Measurements from ENCODE around the gene RTKN. TPM values are rescaled to one million over a fixed set of nuclear protein-coding genes. Genes with fewer than 3 reads are reported as not detected.
A peak's percentile ranks its signal among the peaks of the same experiment; 100 is the strongest.
"Not testable (repeated sequence)": the region's sequence is repeated elsewhere in the genome, so short reads cannot be mapped to it uniquely, and the experiment has no call there.

Gene RTKN
- total and polyA plus RNA-seq, 7 experiments from 2014 or later = 0.26 to 1.5 (median 0.97) TPM; not detected in 2

GRCh38 chr2:74442483-74443297 is 953 bp upstream of the RTKN start:
- CTCF ChIA-PET = interaction anchor here (0.7 kb wide), 2 partner anchors 193 to 1118 kb away, joined by 3 to 5 read pairs; no protein-coding TSS in a partner anchor
- Mint-ChIP-seq H3K27ac (peak overlapping the region in 2 of 9 donors; percentile 51 to 72), H3K27me3 (peaks cover 19 to 62% (median 30%) of the 10 kb centered on the region in 5 donors), H3K4me3 (peak overlapping the region; percentile 59 to 86 (median 78)), H3K4me1 (peaks cover 0 to 20% (median 12%) of the 10 kb centered on the region in 7 donors)
- H3K9me3 Mint-ChIP-seq; DNase-seq; H3K4me3 ChIP-seq (ENCODE audit: low read length); H3K36me3 ChIP-seq (ENCODE audit: control insufficient read depth in 2 of 3, insufficient read depth in 3 of 3, low read length in 3 of 3); H3K4me1 ChIP-seq (ENCODE audit: control insufficient read depth in 2 of 2, insufficient read depth in 2 of 2, low read length in 2 of 2); H3K27ac ChIP-seq (ENCODE audit: low read depth, low read length); ATAC-seq; POLR2A ChIA-PET; H3K36me3 Mint-ChIP-seq; H3K9me3 ChIP-seq (ENCODE audit: control insufficient read depth in 2 of 3, low read length in 3 of 3): not testable (repeated sequence)
- intact Hi-C loops (cut with micrococcal nuclease) = loop anchor here in 1 of 2 donors (1.0 kb wide), 1 partner anchor 10 kb away; no protein-coding TSS in a partner anchor
- H3K27me3 ChIP-seq (ENCODE audit: control insufficient read depth in 2 of 2, insufficient read depth in 2 of 2, low read length in 2 of 2) = peaks cover 0 to 13% of the 10 kb centered on the region in 2 donors

- Histone ChIP-seq H3K4me1 (ENCODE audit: control insufficient read depth in 2 of 2, insufficient read depth in 2 of 2, low read length in 2 of 2) (peaks cover 0 to 8% of the 10 kb centered on the region in 2 donors), H3K9me3 (ENCODE audit: control insufficient read depth in 2 of 3, low read length in 3 of 3) (no peaks in the 10 kb centered on the region), H3K4me3 (ENCODE audit: low read length) (peak overlapping the region; percentile 30), H3K27me3 (ENCODE audit: control insufficient read depth in 2 of 2, insufficient read depth in 2 of 2, low read length in 2 of 2) (peaks cover 0 to 13% of the 10 kb centered on the region in 2 donors), H3K36me3 (ENCODE audit: control insufficient read depth in 2 of 3, insufficient read depth in 3 of 3, low read length in 3 of 3) (no peaks in the 10 kb centered on the region), H3K27ac (ENCODE audit: low read depth, low read length) (no peak overlapping the region)
- H3K9me3 Mint-ChIP-seq = peaks cover 0 to 1% (median 0%) of the 10 kb centered on the region in 11 donors
- H3K36me3 Mint-ChIP-seq = peaks cover 0 to 3% (median 0%) of the 10 kb centered on the region in 5 donors
- CTCF ChIA-PET = no interaction called here
- peak overlapping the region in 8 of 10 donors; percentile 27 to 83 (median 66) for H3K4me3 Mint-ChIP-seq
- intact Hi-C loops (cut with micrococcal nuclease) = loop anchor here (2.0 kb wide), 2 partner anchors 14 to 18 kb away; partner anchors contain the start of gene INO80B (in 1 of the 2)
- DNase-seq (no peak), ATAC-seq (peak; percentile 44)
- H3K27ac Mint-ChIP-seq = no peak overlapping the region
- H3K4me1 Mint-ChIP-seq = peaks cover 0 to 20% (median 12%) of the 10 kb centered on the region in 7 donors
- peaks cover 19 to 59% (median 30%) of the 10 kb centered on the region in 5 donors for H3K27me3 Mint-ChIP-seq
- POLR2A ChIA-PET = no interaction called here
Observed at GRCh38 chr2:74441170-74441689, 507 bp downstream of the RTKN start.

DNA sequence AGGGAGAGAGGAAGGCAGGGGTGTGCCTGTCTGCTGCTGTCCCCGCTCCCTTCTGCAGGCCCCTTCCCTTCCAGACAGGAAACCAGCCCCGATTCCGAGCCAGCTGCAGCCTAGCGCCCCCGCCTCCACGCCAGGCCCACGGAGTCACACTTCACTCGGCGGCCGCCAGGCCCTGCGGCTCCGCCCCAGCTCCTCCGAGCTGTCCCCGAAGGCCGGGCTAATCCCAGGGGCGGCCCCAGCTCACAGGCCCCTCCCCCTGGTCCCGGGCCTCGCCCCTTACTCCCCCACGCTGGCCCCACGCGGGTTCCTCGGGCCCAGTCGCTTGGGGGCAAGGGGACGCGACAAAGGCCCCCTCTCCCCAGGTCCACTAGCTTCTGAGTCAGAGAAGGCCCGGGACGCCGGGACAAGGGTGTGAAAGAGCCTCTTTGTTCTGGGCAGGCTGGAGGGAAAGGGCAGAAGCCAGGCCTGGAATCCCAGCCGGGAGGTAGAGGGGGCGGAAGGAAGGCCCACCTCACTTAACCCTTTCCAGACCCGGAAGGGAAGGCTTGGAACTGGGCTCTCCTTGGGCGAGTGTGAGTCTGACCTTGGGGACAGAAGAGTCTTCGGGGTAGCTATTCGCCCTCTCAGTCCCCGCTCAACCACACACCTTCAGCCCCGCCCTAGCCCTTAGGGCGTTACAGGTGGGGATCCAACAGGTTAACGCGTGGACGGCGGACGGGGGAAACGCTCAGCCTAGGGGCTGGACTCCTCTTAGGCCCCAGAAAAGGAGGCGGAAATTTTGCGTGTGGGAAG is 1.2 kb downstream of the RTKN start:
- ChIA-PET CTCF (no interaction called here), POLR2A (no interaction called here)
- H3K4me1 Mint-ChIP-seq = peaks cover 0 to 20% (median 12%) of the 10 kb centered on the region in 7 donors
- peak overlapping the region; percentile 34 to 83 (median 67) for H3K4me3 Mint-ChIP-seq
- peaks cover 0 to 8% of the 10 kb centered on the region in 2 donors for H3K4me1 ChIP-seq (ENCODE audit: control insufficient read depth in 2 of 2, insufficient read depth in 2 of 2, low read length in 2 of 2)
- DNase-seq (peak in 1 of 9 donors; percentile 61), ATAC-seq (peak; percentile 84)
- H3K9me3 ChIP-seq (ENCODE audit: control insufficient read depth in 2 of 3, low read length in 3 of 3) = no peaks in the 10 kb centered on the region
- intact Hi-C loops (cut with micrococcal nuclease) = loop anchor here (2.0 kb wide), 2 partner anchors 14 to 18 kb away; partner anchors contain the start of gene INO80B (in 1 of the 2)
- H3K36me3 ChIP-seq (ENCODE audit: control insufficient read depth in 2 of 3, insufficient read depth in 3 of 3, low read length in 3 of 3) = no peaks in the 10 kb centered on the region
- H3K4me3 ChIP-seq (ENCODE audit: low read length) = no peak overlapping the region
- no peak overlapping the region for H3K27ac Mint-ChIP-seq
- peaks cover 19 to 61% (median 30%) of the 10 kb centered on the region in 5 donors for H3K27me3 Mint-ChIP-seq
- peaks cover 0 to 1% (median 0%) of the 10 kb centered on the region in 11 donors for H3K9me3 Mint-ChIP-seq
- peaks cover 0 to 13% of the 10 kb centered on the region in 2 donors for H3K27me3 ChIP-seq (ENCODE audit: control insufficient read depth in 2 of 2, insufficient read depth in 2 of 2, low read length in 2 of 2)
- no peak overlapping the region for H3K27ac ChIP-seq (ENCODE audit: low read depth, low read length)
- peaks cover 0 to 3% (median 0%) of the 10 kb centered on the region in 5 donors for H3K36me3 Mint-ChIP-seq

- peaks cover 19 to 57% (median 29%) of the 10 kb centered on the region in 5 donors for H3K27me3 Mint-ChIP-seq
- intact Hi-C loops (cut with micrococcal nuclease) = loop anchor here (2.0 kb wide), 2 partner anchors 15 to 17 kb away; partner anchors contain the start of gene INO80B (in 1 of the 2)
- H3K27ac ChIP-seq (ENCODE audit: low read depth, low read length) = no peak overlapping the region
Observed at GRCh38 chr2:74439803-74440377, 1.8 kb downstream of the RTKN start.

DNA sequence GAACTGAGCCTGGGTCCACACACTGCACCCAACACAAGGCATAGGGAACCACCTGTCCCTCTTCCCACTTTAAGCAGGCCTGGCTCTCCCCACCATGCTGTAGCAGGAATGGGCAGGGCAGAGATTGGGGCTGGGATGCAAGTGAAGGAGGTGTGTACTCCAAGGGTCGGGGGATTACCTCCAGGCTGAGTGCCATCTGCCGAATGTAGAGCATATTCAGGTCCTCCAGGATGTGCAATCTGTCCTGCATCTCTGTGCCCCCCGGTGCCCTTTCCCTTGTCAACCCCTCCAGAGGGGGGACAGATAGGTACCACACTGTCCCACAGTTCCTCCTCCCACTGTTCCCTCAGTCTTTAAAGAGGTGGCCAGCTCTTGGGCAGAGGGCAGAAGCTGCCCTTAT is 2.4 kb downstream of the RTKN start:
- Histone ChIP-seq H3K27me3 (ENCODE audit: control insufficient read depth in 2 of 2, insufficient read depth in 2 of 2, low read length in 2 of 2) (peaks cover 0 to 13% of the 10 kb centered on the region in 2 donors), H3K36me3 (ENCODE audit: control insufficient read depth in 2 of 3, insufficient read depth in 3 of 3, low read length in 3 of 3) (no peaks in the 10 kb centered on the region), H3K4me3 (ENCODE audit: low read length) (no peak overlapping the region), H3K4me1 (ENCODE audit: control insufficient read depth in 2 of 2, insufficient read depth in 2 of 2, low read length in 2 of 2) (peaks cover 0 to 8% of the 10 kb centered on the region in 2 donors), H3K9me3 (ENCODE audit: control insufficient read depth in 2 of 3, low read length in 3 of 3) (no peaks in the 10 kb centered on the region), H3K27ac (ENCODE audit: low read depth, low read length) (no peak overlapping the region)
- Mint-ChIP-seq H3K36me3 (peaks cover 0 to 3% (median 0%) of the 10 kb centered on the region in 5 donors), H3K4me1 (peaks cover 0 to 20% (median 12%) of the 10 kb centered on the region in 7 donors), H3K27me3 (peaks cover 19 to 52% (median 26%) of the 10 kb centered on the region in 5 donors), H3K27ac (no peak overlapping the region), H3K9me3 (peaks cover 0 to 1% (median 0%) of the 10 kb centered on the region in 11 donors), H3K4me3 (peak overlapping the region in 2 of 10 donors; percentile 74 to 83)
- ATAC-seq (no peak), DNase-seq (no peak)
- POLR2A ChIA-PET = no interaction called here
- intact Hi-C loops (cut with micrococcal nuclease) = no loop called here
- CTCF ChIA-PET = no interaction called here

More at GRCh38 chr2:74439803-74440377, 1.8 kb downstream of the RTKN start:
- H3K27me3 ChIP-seq (ENCODE audit: control insufficient read depth in 2 of 2, insufficient read depth in 2 of 2, low read length in 2 of 2) = peaks cover 0 to 13% of the 10 kb centered on the region in 2 donors
- Mint-ChIP-seq H3K27ac (no peak overlapping the region), H3K9me3 (peaks cover 0 to 1% (median 0%) of the 10 kb centered on the region in 11 donors), H3K4me3 (peak overlapping the region in 8 of 10 donors; percentile 34 to 83 (median 64)), H3K4me1 (peaks cover 0 to 20% (median 12%) of the 10 kb centered on the region in 7 donors), H3K36me3 (peaks cover 0 to 3% (median 0%) of the 10 kb centered on the region in 5 donors)
- no peaks in the 10 kb centered on the region for H3K9me3 ChIP-seq (ENCODE audit: control insufficient read depth in 2 of 3, low read length in 3 of 3)
- ChIA-PET CTCF (no interaction called here), POLR2A (no interaction called here)
- peaks cover 0 to 8% of the 10 kb centered on the region in 2 donors for H3K4me1 ChIP-seq (ENCODE audit: control insufficient read depth in 2 of 2, insufficient read depth in 2 of 2, low read length in 2 of 2)
- ATAC-seq (no peak), DNase-seq (no peak)
- H3K4me3 ChIP-seq (ENCODE audit: low read length) = no peak overlapping the region
- no peaks in the 10 kb centered on the region for H3K36me3 ChIP-seq (ENCODE audit: control insufficient read depth in 2 of 3, insufficient read depth in 3 of 3, low read length in 3 of 3)

DNA sequence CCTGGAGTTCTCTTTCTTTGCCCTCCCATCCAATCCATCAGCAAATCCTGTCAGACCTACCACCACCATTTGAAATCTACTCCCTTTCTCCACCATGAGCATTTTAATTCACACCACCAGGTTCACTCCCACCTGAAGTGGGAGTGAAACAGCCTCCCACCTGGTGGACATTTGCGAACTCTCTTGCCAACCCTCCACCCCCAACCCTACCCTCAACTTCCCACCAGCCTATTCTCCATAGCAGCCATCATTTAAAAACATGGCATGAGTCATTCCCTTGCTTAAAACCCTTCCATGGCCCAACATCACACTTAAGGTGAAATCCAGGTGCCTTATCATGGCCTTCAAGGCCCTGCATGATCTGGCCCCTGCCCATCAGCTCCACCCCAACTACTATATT is 3.5 kb downstream of the RTKN start:
- H3K9me3 ChIP-seq (ENCODE audit: control insufficient read depth in 2 of 3, low read length in 3 of 3) = no peaks in the 10 kb centered on the region
- peak overlapping the region in 1 of 10 donors; percentile 4 for H3K4me3 Mint-ChIP-seq
- H3K27me3 ChIP-seq (ENCODE audit: control insufficient read depth in 2 of 2, insufficient read depth in 2 of 2, low read length in 2 of 2) = peaks cover 0 to 13% of the 10 kb centered on the region in 2 donors
- H3K36me3 ChIP-seq (ENCODE audit: control insufficient read depth in 2 of 3, insufficient read depth in 3 of 3, low read length in 3 of 3) = no peaks in the 10 kb centered on the region
- peaks cover 0 to 1% (median 0%) of the 10 kb centered on the region in 11 donors for H3K9me3 Mint-ChIP-seq
- ATAC-seq = no peak
- ChIA-PET POLR2A (no interaction called here), CTCF (no interaction called here)
- no peak overlapping the region for H3K27ac Mint-ChIP-seq
- H3K4me1 ChIP-seq (ENCODE audit: control insufficient read depth in 2 of 2, insufficient read depth in 2 of 2, low read length in 2 of 2) = peaks cover 0 to 8% of the 10 kb centered on the region in 2 donors
- intact Hi-C loops (cut with micrococcal nuclease) = no loop called here
- peaks cover 14 to 43% (median 26%) of the 10 kb centered on the region in 5 donors for H3K27me3 Mint-ChIP-seq
- H3K4me1 Mint-ChIP-seq = peaks cover 0 to 20% (median 12%) of the 10 kb centered on the region in 7 donors
- H3K27ac ChIP-seq (ENCODE audit: low read depth, low read length) = no peak overlapping the region
- DNase-seq = no peak
- no peak overlapping the region for H3K4me3 ChIP-seq (ENCODE audit: low read length)
- H3K36me3 Mint-ChIP-seq = peaks cover 0 to 3% (median 0%) of the 10 kb centered on the region in 5 donors

All from naive thymus-derived CD4-positive, alpha-beta T cell (primary cell).